ENCODE data around the gene TBC1D1. TPM values are rescaled to one million over a fixed set of nuclear protein-coding genes. Genes with fewer than 3 reads are reported as not detected.

TBC1D1 gene
- total RNA-seq, 1 experiment from 2014 or later, result 102 TPM

DNA sequence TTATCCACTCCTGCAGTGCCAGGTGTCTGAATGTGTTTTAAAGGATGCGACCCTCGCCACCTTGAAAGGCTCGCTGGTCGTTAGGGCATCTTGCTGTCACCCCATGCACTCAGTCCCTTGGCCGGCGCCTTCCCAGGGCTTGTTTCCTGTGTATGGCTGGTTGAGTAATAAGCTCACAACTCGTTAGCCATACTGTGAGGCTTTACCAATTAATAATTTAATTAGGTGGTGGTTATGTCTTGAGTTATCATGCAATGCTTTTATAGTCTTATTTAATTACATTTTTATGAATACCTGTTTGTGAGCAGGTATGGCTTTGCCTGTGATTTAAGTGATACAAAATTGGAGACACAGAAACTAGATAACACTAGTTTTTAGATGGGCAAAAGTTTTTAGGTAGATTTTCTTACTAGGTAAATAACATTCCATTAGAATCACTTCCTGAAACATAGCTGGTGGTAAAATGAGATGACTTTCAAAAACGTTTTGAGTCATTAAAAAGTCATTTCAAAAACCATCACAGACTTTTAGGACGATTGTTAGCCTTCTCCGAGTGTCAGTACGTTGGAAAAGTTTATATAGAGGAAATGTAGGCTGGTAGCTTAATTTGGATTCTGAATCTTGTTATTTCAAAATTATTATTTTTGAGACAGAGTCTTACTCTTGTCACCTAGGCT is 87.5 kb downstream of the TBC1D1 start:
- H3K4me3 ChIP-seq (ENCODE audit: insufficient read depth, low read depth, low read length), result peak overlapping the region; percentile 78
- no peaks in the 10 kb centered on the region for H3K36me3 ChIP-seq (replicated peaks; ENCODE audit: control insufficient read depth, insufficient read depth, low read length)
- peak; percentile 31 for DNase-seq
- no peaks in the 10 kb centered on the region for H3K27me3 ChIP-seq (ENCODE audit: control insufficient read depth, insufficient read depth, low read length)

DNA sequence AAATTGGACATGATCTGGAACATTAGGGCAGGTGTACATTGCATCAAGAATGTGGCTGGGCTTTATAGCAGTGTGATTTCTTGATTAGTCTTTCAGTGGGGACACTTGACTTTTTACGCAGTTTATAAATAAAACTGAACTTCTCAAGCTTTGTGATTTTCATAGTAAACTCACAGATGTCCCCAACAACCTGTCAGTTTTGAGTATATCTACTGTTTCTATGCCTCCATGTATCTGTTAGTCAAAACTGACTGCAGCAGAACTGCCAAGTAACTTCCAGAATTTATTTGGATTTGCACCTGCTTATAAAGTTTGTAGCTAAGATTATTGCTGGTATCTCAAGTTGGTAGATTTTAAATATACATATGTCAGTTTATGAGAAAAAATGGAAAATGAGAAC is 89.4 kb downstream of the TBC1D1 start:
- H3K36me3 ChIP-seq (replicated peaks; ENCODE audit: control insufficient read depth, insufficient read depth, low read length), result no peaks in the 10 kb centered on the region
- DNase-seq, result no peak
- H3K27me3 ChIP-seq (ENCODE audit: control insufficient read depth, insufficient read depth, low read length), result no peaks in the 10 kb centered on the region
- H3K4me3 ChIP-seq (ENCODE audit: insufficient read depth, low read depth, low read length), result no peak overlapping the region

DNA sequence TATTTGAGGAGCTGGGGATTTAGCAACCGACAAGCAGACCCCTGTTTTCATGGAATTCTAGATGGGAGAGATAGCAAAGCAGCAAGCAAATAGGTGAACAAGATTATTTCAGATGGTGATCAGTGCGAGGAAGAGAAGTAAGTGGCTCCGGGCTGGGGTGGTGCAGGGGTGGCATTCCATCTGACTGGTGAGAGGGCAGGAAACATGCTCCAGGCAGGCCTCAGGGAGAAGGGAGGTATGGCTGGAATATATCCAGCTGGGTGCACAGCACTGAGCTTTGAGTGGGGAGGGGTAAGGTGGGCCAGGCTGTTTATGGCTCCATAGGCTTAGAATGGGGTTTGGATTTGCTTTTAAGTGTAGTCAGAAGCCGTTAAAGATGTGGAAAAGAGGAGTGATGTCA is 90.5 kb downstream of the TBC1D1 start:
- Histone ChIP-seq H3K36me3 (replicated peaks; ENCODE audit: control insufficient read depth, insufficient read depth, low read length) (no peaks in the 10 kb centered on the region), H3K27me3 (ENCODE audit: control insufficient read depth, insufficient read depth, low read length) (no peaks in the 10 kb centered on the region), H3K4me3 (ENCODE audit: insufficient read depth, low read depth, low read length) (no peak overlapping the region)
- no peak for DNase-seq

DNA sequence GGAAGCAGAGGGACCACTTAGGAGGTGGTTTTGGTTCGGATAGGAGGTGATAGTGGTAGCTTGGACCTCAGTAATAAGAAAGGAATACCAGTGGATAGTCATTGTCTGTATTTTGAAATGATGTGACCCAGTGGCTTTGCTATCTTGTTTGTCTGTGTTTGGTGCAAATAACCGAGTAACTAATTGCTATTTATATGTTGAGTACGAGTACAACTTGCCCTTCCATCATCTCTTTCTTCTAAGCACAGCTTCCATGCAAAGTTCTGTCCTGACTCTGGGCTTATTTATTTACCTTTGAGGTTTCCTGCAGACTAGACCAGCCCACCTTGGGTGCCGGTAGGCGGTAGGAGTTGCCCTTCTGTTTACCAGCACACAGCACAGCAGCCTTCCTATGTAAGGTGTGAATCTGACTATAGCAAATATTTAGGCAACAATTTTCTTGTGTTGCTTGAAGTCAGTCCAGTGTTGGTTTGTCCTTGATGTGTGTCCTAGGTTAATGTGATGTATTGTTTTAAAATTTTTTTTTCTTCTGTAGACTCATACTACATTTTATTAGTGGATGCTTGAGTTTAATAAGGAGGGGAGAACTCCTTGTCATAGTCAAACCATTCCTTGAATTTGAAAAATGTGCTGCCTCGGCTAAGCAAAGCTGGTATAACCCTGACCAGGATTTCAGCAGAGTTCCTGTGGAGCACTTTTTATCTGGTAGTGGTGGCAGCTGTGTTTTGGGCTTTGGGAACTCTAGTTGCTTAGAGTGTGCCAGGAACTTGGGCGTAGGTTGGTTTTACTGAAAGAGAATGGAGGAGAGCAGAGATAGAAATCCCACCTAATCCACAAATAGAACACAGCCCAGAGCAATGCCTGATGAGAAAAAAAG is 91.2 kb downstream of the TBC1D1 start:
- no peak for DNase-seq

DNA sequence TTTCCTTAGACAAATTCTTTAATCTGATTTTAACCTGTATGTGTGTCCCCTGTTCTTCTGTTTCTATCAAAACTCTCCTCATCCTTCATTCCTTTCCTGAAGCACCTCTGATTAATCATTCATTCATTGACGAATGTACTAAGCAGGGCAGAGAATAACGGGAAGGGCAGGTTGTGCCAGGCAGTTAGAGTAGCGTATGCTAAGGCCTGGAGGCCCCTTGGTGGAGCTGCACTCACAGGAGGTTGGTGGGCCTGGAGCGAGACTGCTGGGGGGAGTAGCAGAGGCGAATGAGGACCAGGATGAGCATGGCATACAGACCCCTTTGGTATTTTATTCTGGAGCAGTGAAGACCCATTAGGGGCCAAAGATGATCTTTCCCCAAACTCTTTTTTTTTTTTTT is 91.9 kb downstream of the TBC1D1 start:
- DNase-seq, result no peak
- Histone ChIP-seq H3K36me3 (replicated peaks; ENCODE audit: control insufficient read depth, insufficient read depth, low read length) (no peaks in the 10 kb centered on the region), H3K27me3 (ENCODE audit: control insufficient read depth, insufficient read depth, low read length) (no peaks in the 10 kb centered on the region), H3K4me3 (ENCODE audit: insufficient read depth, low read depth, low read length) (no peak overlapping the region)

More for the DNA sequence above, 91.2 kb downstream of the TBC1D1 start:
- Histone ChIP-seq H3K27me3 (ENCODE audit: control insufficient read depth, insufficient read depth, low read length) (no peaks in the 10 kb centered on the region), H3K36me3 (replicated peaks; ENCODE audit: control insufficient read depth, insufficient read depth, low read length) (no peaks in the 10 kb centered on the region), H3K4me3 (ENCODE audit: insufficient read depth, low read depth, low read length) (no peak overlapping the region)

DNA sequence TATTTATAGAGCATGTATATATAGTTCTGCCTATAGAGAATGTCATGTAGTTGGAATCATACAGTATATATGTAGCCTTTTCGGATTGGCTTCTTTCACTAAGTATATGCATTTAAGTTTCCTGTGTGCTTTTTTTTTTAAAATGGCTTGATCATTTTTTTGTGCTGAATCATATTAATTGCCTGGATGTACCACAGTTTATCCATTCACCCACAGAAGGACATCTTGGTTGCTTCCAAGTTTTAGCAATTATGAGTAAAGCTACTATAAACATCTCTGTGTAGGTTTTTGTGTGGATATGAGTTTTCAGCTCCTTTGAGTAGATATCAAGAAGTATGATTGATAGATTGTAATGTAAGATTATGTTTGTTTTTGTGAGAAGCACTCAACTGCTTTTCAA is 93.1 kb downstream of the TBC1D1 start:
- no peak for DNase-seq
- Histone ChIP-seq H3K27me3 (ENCODE audit: control insufficient read depth, insufficient read depth, low read length) (no peaks in the 10 kb centered on the region), H3K36me3 (replicated peaks; ENCODE audit: control insufficient read depth, insufficient read depth, low read length) (no peaks in the 10 kb centered on the region), H3K4me3 (ENCODE audit: insufficient read depth, low read depth, low read length) (no peak overlapping the region)

DNA sequence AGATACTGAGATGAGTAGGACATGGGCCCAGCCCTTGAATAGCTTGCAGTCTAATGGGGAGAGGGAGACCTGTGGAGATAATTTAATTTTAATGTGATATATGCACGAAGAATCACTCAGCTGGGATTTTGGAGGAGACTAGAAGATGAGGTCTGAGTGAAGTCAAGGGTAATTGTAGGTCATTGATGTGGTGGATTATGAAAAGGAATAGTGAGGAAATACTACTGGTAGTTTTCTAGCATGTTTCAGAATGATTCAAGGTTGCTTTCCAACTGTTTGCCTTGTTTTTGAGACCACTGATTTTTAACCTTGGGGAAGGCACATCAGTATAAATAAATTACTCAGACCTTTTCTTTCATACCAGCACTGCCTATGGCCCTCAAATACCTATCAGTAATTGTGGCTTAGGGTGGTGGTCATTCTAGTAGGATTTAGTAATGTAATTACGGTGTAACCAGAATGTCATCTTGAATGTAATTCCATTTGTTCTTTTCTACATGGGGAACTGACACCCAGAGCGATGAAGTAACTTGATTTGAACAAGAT is 94.9 kb downstream of the TBC1D1 start:
- no peaks in the 10 kb centered on the region for H3K36me3 ChIP-seq (replicated peaks; ENCODE audit: control insufficient read depth, insufficient read depth, low read length)
- DNase-seq, result no peak
- H3K27me3 ChIP-seq (ENCODE audit: control insufficient read depth, insufficient read depth, low read length), result no peaks in the 10 kb centered on the region
- no peak overlapping the region for H3K4me3 ChIP-seq (ENCODE audit: insufficient read depth, low read depth, low read length)

DNA sequence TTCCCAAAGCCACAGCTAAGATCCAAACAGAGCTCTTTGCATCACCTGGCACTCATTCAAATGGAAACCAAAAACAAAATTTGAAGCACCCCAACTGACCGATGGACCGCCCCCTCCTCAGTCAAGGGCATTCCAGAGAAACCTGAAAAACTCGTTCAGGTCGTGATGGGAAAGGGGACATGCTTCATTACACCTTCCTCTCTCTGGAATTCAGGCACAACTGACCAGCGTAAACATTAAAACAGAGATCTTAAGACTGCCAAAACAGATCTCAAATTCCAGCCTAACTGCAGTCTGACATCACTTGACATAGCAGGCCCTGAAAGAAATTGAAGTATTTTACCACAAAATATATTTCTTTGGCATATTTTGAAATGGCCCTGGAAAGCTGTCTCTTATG is 97.8 kb downstream of the TBC1D1 start:
- no peaks in the 10 kb centered on the region for H3K27me3 ChIP-seq (ENCODE audit: control insufficient read depth, insufficient read depth, low read length)
- DNase-seq, result peak; percentile 47
- H3K36me3 ChIP-seq (replicated peaks; ENCODE audit: control insufficient read depth, insufficient read depth, low read length), result no peaks in the 10 kb centered on the region
- H3K4me3 ChIP-seq (ENCODE audit: insufficient read depth, low read depth, low read length), result no peak overlapping the region

DNA sequence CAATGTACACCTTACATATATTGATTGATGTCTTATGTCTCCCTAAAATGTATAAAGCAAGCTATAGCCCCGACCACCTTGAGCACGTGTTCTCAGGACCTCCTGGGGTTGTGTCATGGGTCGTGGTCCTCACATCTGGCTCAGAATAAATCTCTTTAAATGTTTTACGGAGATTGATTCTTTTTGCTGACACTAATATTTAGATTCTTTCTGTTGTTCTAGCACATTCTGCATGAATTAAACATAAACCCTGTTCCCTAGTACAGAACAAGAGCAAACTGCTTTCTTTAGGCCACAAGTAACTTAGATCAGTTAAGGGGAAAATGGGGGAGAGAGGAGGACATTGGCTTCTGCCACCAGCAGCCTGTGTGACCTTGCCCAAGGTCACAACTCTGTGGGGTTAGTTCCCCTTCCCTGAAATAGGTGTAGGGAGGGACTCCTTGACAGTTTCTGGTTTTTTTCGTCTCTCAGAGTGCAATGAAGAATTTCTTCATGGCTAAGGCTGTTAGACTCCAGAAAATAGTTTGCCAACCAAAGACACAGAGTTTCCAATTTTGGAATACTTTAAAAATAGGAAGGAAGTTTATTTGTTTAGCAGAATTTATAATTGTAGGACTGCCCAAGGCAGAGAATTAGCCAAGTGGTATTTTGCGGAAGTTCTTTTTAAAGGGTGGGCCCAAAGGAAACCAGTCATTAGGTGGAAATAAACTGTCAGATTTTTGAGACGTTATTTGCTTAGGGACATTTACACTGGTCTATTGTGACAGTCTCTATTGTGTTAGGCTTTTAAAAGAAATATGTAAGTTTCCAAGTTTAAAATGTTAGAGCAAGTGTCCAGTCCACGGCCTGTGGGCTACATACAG is 98.7 kb downstream of the TBC1D1 start:
- Histone ChIP-seq H3K27me3 (ENCODE audit: control insufficient read depth, insufficient read depth, low read length) (no peaks in the 10 kb centered on the region), H3K4me3 (ENCODE audit: insufficient read depth, low read depth, low read length) (no peak overlapping the region), H3K36me3 (replicated peaks; ENCODE audit: control insufficient read depth, insufficient read depth, low read length) (no peaks in the 10 kb centered on the region)
- DNase-seq, result no peak

DNA sequence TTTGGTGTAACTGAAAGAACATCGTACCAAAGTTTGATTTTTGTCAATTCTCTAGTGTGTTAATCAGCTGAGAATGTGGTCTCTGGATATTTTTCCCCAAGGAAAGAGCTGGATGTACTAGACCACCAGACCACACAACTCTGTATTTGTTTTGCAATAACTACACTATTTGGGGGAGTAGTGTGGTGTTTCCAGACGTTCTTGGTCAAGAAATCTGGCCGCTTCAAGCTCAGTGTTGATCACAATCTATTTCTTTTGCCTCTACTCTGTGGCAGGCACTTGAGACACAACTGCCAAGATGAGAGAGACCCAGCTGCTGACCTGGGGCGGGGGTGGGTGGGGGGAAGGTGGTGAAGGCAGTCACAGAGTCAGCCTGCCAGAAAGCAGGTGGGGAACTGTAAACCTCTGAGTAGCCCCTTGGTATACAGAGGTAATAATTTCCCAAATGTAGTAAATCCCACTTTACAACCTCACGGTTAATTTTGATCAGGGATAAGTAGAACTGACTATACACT is 99.9 kb downstream of the TBC1D1 start:
- no peaks in the 10 kb centered on the region for H3K36me3 ChIP-seq (replicated peaks; ENCODE audit: control insufficient read depth, insufficient read depth, low read length)
- no peaks in the 10 kb centered on the region for H3K27me3 ChIP-seq (ENCODE audit: control insufficient read depth, insufficient read depth, low read length)
- DNase-seq, result no peak
- H3K4me3 ChIP-seq (ENCODE audit: insufficient read depth, low read depth, low read length), result no peak overlapping the region

DNA sequence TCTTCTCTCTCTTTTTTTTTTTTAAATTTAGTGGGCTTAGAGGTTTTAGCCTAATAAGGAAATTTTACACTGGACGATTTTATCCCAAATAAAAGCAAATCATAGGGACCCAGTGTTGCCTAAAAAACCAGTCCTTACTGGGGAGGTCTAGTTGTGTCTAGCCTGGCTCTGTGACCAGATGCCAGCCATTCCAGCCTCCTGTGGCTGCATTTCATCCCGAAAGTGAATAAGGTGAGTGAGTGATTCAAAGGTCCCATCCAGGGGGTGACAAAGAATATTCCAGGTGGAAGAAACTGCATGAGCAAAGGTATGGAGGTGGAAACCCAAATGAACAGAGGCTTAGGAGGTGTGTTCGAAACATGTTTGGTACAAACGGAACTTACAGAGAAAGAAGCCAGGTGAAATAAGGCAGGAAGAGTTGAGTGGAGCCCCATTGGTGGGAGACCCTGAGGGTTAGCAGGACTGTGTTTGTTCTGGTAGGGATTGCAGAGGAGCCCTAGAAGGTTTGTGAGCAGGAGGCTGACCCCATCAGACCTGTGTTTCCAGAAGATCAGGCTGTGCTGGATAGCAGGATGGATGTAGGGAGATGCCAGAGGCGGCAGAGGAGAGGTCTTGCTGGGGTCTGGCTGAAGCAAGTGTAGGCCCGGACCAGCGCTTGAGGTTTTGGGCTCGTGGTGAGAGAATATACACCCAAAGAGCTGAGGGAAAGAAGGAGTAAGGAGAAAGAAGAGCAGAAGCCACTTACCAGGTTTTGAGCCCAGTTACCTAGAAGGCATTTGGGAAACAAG is 100.9 kb downstream of the TBC1D1 start:
- no peak for DNase-seq
- no peaks in the 10 kb centered on the region for H3K36me3 ChIP-seq (replicated peaks; ENCODE audit: control insufficient read depth, insufficient read depth, low read length)
- no peak overlapping the region for H3K4me3 ChIP-seq (ENCODE audit: insufficient read depth, low read depth, low read length)
- no peaks in the 10 kb centered on the region for H3K27me3 ChIP-seq (ENCODE audit: control insufficient read depth, insufficient read depth, low read length)

DNA sequence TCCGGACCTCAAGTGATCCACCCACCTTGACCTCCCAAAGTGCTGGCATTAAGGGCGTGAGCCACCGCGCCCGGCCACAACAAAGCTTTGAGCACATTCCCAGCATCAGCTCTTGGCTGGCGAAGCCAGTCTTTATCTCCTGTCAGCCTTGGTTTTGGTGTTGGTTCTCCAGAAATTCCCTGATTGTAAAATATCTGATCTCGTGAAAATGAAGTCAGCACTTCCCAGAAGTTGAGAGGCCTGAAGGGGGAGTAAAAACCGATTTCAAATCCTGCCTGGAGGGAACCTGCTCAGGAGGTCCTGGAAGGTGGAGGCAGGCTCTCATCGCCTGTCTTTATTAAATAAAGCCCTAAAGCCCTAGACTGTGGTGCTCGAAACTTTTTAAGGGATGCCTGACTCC is 102.9 kb downstream of the TBC1D1 start:
- no peaks in the 10 kb centered on the region for H3K27me3 ChIP-seq (ENCODE audit: control insufficient read depth, insufficient read depth, low read length)
- no peak overlapping the region for H3K4me3 ChIP-seq (ENCODE audit: insufficient read depth, low read depth, low read length)
- no peak for DNase-seq
- H3K36me3 ChIP-seq (replicated peaks; ENCODE audit: control insufficient read depth, insufficient read depth, low read length), result no peaks in the 10 kb centered on the region

DNA sequence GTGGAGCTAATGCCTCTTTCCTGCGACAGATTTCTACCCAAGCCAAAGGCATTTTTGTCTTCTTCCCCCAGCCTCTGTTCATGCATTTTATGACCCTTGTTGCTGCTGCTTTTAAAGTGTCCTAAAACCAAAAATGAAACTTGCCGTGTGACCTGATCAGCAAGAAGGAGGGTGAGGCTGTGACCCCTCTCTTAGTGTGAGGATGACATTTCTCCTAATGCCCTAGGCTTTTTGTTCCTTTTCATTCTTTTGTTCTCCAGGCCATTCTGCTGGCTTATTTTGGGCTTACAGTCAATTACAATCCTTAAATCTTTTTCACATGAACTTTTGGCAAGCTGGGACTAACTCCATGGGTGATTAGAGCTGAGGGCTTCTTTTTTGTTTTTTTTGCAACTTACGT is 103.7 kb downstream of the TBC1D1 start:
- no peaks in the 10 kb centered on the region for H3K27me3 ChIP-seq (ENCODE audit: control insufficient read depth, insufficient read depth, low read length)
- H3K4me3 ChIP-seq (ENCODE audit: insufficient read depth, low read depth, low read length), result no peak overlapping the region
- no peaks in the 10 kb centered on the region for H3K36me3 ChIP-seq (replicated peaks; ENCODE audit: control insufficient read depth, insufficient read depth, low read length)
- no peak for DNase-seq

All from H7 (cell line).